HG02943 (cell line): ENCODE data around the gene MRTFA.

Source experiments
- ATAC-seq: cut with Tn5 transposase; IDR thresholded peaks from one replicate; pipeline ENCODE4 v1.9.1; 2021; ENCODE audit warnings: mild to moderate bottlenecking, low read depth, moderate library complexity; ENCODE audit not compliant: unreplicated experiment

Gene MRTFA

DNA sequence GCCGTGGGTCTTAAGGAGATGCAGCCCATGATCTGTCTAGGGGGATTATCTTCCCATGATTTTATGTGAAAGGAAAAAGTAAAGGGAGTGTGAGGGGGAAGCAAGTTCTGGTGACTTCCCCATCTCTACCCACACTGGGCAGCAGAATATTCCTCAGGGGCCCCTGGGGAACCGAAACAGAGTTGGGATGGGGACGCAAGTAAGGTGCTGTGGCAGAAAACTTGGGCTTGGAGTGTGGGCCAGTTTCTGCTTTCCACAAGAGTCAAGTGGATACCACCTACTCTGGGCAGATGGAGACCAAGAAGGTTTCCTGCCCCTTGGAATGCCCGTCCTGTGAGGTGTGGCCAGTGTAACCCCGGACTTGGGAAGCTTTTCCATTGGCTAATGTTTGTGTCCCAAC lies 201.8 kb downstream of the MRTFA start:
- no peak for ATAC-seq

DNA sequence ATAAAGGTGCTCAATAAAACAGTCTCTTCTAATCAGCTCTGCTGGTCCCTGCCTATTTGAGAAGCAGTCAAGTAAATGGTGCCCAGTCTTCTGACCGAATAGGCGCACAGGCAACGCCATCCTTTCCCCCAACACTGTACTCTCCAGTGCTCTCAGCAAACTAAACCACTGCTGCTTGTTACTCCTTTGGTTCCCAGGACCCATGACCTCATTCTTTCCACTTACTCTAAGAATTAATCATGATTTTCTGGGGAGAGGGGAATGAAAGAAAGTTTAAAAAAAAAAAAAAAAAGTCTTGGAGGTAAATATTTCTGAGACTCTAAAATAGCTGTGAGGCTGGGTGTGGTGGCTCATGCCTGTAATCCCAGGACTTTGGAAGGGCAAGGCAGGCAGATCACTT lies 202.4 kb downstream of the MRTFA start:
- ATAC-seq: no peak

DNA sequence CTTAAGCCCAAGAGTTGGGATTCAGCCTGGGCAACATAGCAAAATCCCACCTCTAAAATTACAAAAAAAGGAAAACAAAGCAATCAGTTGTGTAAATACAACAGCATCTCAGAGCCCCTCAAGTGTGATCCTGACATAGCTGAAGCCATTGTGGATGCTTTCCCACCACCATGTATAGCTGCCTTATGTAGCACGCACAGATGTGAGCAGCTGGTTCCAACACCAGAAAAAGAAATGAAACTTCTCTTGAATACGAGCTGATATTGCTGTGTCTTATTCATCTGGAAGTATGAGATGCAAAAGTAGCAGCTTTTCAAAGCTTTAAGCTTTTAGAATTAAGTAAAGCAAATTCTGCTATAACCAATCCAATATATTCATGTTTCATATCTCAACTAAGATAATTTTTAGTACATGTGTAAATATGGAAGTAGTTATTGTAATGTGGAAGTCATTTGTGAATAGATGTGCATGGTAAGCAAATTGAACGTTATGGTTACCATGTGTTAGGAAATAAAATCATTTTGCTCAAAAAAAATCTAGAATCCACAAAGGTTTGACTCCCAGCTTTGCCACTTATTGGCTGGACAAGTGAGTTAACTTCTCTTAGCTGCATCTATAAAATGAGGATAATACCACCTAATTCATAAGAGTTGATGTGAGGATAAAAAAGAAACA lies 203.0 kb downstream of the MRTFA start:
- ATAC-seq: no peak

DNA sequence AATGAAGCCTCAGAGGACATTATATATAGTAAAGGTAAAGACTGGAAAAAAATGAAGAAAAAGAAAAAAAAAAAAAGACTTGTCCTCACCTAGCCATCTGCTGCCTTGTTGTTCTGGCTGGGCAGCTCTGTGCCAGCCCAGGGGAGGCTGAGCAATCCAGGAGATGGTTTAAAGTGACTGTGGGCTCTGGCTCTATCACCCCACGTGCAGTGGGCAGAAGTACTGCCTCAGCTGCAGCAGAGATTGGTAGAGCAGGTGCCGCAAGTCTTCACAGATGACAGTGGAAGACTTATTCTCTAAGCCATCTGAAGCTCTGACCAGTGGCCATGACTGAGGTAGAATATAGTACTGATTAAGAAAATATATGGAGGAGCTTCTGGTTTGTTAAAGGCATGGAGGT lies 203.9 kb downstream of the MRTFA start:
- no peak for ATAC-seq

GRCh38 chr22:40432157-40432556 lies 204.4 kb downstream of the MRTFA start:
- no peak for ATAC-seq

DNA sequence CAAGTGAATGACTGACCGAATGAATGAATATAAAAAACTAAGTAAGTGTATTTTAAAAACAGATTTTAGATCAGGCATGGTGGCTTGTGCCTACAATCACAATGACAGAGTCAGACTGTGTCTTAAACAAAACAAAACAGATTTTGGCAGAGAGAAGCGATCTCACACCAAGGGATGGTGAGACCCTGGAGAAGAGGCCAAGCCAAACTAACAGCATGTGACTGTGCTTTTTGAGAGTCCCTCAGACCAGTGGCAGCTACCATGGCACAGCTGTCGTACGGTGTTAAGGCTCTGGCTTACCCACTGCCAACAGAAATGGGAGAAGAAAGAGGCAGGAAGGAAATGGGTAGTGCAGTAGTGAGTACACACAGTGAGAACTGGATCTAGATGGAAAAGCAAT lies 205.5 kb downstream of the MRTFA start:
- ATAC-seq: no peak

- no peak for ATAC-seq
Observed at GRCh38 chr22:40429481-40429880, 207.0 kb downstream of the MRTFA start.

DNA sequence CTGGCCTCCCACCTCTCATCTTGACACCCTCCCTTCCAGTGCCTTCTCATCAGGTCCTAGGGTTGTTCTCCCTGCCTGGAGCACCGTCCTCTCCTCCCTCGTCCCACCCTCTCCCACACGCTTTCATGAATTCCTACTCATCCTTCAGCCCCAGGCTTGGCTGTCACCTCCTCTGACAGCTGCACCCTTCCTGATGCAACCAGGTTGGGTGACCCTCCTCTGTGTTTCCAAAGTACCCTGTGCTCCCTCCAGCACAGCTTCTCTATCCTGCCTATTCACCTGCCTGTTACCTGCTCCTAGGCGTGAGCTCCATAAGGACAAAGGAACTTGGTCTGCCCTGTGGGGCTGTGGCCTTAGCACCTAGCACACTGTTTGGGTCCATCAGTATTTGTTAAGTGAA lies 207.7 kb downstream of the MRTFA start:
- no peak for ATAC-seq

DNA sequence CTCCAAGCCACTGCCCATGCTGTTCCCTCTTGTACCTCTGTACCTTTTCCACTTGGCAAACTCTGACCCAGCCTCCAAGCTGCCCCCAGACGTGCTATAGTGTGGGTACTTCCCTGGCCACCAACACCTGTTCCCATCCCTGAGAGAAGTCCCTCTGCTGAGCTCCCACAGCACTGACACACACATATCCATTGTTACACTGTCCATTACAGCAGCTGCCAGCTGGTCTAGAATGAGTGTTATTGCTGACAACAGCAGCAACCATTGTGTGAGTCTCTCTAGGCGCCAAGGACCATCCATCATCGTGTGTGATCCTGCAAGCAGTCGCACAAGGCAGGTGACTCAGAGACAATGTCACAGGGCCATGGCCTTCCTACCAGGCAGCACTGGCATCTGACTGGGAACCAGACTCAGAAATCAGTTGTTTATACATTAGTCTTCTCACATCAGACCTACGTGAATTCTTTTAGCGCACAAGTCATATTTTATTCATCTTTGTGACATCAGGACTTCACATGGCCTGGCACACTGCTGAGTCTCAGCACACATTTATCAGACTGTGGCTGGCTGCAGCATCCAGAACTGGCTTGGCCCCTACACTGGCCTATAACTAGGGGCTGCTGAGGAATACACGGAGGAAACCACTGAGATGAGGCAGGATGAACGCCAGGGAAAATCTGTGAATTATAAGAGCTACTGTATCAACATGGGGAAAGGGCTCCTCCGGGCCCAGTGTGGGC lies 209.8 kb downstream of the MRTFA start:
- ATAC-seq: no peak

DNA sequence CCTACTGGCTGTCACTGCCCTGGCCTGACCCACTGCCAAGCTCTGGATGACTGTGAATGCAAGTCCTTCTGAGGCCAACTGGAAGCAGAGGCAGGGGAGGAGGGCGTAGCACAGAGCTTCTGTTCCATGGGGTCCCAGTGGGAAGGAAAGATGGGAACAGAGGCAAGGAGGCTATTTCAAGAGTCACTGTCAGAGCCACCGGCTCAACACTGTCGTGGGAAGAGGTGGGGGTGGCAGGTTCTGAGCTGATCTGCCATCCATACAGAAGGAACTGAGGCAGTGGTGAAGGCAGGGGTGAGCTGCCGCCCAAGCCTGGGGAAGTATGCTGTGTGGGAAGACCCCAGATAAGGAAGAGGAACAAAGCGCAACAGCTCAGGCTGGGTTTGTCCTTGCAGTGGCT lies 211.4 kb downstream of the MRTFA start:
- no peak for ATAC-seq

DNA sequence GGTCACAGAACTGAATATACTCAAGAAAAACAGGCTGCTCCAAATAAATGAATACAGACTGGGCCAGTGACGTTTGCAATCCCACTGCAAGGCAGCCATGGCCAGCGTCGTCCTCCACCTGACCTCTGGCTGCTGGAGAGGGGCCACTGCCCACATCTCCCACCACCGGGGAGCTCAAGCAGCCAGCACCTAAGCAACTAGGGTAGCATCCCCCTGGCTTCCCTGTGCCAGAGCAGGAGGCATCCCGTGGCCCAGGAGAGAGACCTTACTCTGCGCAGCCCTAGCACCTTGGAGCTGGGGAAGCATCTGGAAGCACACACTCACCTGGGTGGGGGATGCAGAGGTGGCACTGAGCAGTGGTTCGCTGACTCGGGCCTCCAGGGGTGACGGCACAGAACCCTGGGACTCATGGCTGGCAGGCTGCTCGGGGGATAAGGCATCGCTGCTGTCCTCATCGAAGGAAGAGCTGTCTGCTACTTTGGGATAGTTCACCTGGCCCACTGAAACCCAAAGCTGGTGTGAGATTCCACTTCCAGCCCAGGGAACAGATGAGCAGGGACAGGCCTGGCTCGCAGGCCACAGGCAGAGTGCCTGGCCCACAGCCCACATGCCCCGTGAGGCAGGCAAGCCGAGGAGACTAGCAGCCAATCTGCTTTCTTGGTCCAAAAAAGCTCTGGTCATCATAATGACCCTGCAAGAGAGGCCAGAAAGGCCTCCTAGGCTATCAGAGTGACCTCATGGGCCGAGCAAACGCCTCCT lies 212.5 kb downstream of the MRTFA start:
- ATAC-seq: no peak

GRCh38 chr22:40423310-40423688 lies 213.2 kb downstream of the MRTFA start:
- no peak for ATAC-seq

DNA sequence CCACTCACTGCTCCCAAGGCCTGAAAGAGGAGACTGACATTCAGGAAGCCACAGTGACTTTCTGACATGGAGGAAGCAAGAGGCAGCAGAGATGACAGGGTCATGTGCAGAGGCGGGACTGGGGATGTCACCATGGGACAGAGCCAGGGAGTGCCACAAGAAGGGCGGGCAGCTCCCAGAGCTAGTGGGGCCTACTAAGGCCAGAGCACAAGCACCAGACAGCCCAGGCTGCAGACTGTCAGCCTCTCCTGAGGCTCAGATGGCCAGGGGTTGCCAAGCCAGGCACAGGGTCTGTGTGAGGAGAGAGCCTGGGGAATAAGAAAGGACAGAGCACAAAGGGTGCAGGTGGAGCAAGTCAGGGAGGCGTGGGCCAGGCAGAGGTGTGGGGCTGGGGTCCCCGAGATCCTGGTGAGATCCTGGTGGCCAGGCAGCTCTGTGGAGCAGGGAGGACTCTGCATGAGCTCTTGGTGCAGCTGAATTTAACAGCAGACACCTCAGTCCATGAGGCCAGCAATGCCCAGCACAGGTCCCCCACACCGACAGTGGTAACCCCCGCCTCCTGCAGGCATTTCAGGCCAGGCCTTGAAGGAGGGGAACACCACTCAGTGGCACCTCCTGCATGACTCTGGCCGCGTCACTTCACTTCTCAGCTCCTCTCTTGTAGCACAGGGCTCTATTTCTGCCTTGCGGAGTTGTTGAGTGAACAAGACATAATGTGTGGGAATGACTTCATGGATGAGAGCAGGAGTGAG lies 213.8 kb downstream of the MRTFA start:
- ATAC-seq: no peak

DNA sequence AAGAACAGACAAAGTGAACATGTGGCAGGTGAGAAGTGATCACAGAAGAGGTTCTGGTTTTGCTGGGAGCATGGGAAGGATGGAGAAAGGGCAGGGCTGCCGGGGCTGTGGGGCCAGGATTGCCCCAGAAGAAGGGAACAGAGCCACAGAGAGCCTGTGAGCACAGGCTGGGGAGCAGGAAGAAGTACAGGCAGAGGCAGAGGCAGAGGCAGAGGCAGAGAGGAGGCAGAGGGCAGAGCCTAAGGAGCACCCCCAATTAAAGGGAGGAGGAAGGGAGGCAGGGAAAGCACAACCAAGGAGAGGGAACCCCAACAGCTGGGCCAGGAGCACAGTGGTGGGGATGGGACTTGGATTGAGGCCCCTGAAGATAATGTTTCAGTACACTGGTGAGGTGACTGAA lies 214.6 kb downstream of the MRTFA start:
- ATAC-seq: no peak

DNA sequence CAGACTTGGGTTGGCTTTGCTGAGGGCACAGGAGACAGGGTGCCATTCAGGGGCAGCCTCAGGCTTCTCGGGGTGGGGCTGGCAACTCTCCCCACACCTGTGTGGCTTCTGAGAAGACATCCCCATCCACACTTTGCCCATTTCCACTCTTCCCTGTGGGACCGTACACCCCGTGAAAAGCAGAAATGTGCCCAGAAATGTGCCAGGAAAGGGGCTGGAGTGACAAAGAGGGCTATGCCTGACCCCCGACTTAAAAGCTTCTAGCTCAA lies 215.5 kb downstream of the MRTFA start:
- ATAC-seq: no peak

DNA sequence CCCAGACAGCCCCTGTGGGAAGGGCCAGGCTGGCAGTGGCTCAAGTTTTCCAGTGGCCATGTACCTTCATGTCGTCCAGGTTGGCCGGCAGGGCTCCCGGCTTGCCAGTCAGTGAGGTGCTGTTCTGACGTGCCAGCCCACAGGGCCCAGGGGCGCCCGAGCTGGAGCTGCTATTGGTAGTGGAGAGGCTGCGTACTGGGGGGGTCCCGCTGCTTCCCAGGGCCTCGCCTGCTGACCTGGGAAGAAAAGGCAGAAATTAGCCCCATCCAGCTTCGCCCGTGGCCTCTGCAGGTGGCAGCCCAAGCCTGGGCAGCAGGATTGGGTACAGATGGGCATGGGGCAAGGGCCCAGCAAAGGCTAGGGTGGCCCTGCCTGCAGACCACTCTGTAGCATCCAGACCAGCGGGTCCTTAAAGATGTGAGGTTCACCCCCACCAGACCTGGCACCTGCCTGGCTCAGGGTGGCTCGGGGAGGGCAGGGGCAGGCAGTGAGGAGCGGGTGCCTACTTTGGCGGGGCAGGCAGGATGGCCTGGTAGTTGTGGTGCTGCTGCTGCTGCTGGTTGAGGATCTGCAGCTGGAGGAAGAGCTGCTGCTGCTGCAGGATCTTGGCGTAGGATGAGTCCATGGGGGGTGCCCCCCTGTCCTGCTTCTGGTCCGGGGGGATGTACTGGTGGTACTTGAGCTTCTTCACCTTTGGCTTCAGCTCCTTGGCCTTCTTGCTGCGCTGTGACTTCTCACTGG lies 216.0 kb downstream of the MRTFA start:
- ATAC-seq: no peak

DNA sequence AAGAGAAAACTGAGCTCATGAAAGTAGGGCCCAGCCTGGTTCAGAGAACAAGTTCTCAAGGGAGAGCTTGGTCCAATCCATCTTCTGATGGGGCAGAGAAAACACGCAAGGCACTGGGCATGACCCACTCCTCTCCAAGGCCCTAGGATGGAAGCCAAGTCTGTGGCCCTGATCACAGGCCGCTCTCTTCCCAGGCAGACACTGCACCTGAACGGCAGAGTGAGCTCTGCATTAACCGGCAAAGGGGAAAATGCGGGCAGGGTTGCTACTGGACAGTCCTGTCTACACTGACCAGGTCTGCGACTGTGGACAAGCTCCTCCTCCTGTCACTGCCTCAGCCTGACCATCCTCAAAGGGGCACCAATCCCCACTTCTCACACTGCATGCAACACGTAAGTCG lies 216.8 kb downstream of the MRTFA start:
- no peak for ATAC-seq

GRCh38 chr22:40418366-40419201 lies 217.9 kb downstream of the MRTFA start:
- no peak for ATAC-seq

- ATAC-seq: no peak
Observed at GRCh38 chr22:40417881-40418280, 218.6 kb downstream of the MRTFA start.

- ATAC-seq: no peak
Observed at GRCh38 chr22:40417041-40417440, 219.5 kb downstream of the MRTFA start.
